Omental fat pad (tissue), 4 donors: ENCODE results near the gene SAFB. TPM values are rescaled to one million over a fixed set of nuclear protein-coding genes. Genes with fewer than 3 reads are reported as not detected.

Experiments
- ATAC-seq: fragments of 150-250 bp; one replicate; pipeline ENCODE4 v1.9.1; 2016; ENCODE audit warnings: mild to moderate bottlenecking, moderate library complexity; ENCODE audit not compliant: low FRiP score
- DNase-seq: peaks from one replicate; pipeline ENCODE4 v3.0.0-alpha.2; 2019; ENCODE audit warnings: low spot score
- total RNA-seq, 4 donors: library from RNA; depleted of rRNA; stranded (reverse); fragments of >200 nt; gene quantifications; one replicate each; pipeline ENCODE4 v1.1.0, GENCODE V29; 2016
- TF ChIP-seq, protein P1 (sequence below), 3 donors: fragments of 450-650 bp; IDR thresholded peaks; one replicate each; pipeline ENCODE4 v1.5.1; 2016 to 2017; ENCODE audit warnings: antibody characterized with exemption in 3 of 3, mild to moderate bottlenecking in 3 of 3, moderate library complexity in 2 of 3

Gene SAFB
- total RNA-seq, 4 donors from 2014 or later, result 56.7 to 139 (median 86.9) TPM

DNA sequence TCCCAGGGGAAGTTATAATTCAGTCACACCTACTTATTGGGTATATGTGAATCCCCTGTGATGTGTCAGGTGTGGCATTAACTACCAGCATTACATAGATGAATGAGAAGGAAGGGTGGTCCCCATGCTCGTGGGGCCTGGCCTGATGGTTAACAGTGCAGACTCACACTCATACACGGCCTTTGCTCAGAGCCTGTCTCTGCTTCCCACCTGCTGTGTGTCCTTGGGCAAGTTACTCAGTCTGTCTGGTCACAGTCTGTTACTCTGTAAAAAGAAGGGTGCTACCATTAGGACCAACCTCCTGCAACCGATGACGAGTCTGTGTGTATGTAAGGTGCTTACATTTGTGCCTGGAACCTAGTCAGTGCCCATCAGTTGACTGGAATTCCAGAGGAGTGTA is 23.8 kb downstream of the SAFB start:
- DNase-seq (no peak), ATAC-seq (no peak)
- TF ChIP-seq, protein P1, sequence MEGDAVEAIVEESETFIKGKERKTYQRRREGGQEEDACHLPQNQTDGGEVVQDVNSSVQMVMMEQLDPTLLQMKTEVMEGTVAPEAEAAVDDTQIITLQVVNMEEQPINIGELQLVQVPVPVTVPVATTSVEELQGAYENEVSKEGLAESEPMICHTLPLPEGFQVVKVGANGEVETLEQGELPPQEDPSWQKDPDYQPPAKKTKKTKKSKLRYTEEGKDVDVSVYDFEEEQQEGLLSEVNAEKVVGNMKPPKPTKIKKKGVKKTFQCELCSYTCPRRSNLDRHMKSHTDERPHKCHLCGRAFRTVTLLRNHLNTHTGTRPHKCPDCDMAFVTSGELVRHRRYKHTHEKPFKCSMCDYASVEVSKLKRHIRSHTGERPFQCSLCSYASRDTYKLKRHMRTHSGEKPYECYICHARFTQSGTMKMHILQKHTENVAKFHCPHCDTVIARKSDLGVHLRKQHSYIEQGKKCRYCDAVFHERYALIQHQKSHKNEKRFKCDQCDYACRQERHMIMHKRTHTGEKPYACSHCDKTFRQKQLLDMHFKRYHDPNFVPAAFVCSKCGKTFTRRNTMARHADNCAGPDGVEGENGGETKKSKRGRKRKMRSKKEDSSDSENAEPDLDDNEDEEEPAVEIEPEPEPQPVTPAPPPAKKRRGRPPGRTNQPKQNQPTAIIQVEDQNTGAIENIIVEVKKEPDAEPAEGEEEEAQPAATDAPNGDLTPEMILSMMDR (IDR thresholded peaks at IDR 0.05), result no peak

DNA sequence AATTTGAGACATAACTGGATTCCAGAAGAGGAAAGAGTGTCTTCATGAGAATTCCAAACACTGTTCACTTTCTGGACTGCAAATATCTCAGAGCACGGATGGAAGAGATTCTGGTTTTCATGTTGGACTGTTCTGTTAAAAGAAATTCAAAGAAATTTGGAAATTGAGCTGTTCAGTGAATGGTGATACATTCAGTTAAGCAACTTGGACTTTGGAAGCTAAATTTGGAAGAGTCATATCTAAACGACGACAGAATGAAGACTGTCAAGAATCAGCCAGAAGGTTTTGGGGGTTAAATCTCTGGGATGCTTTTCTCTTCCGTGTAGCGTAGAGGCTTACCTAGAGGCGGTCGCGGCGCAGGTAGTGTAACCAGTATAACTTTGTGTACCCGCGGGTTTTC is 25.6 kb downstream of the SAFB start:
- DNase-seq, result no peak
- no peak for ATAC-seq
- TF ChIP-seq, protein P1 (IDR thresholded peaks at IDR 0.05), result no peak

DNA sequence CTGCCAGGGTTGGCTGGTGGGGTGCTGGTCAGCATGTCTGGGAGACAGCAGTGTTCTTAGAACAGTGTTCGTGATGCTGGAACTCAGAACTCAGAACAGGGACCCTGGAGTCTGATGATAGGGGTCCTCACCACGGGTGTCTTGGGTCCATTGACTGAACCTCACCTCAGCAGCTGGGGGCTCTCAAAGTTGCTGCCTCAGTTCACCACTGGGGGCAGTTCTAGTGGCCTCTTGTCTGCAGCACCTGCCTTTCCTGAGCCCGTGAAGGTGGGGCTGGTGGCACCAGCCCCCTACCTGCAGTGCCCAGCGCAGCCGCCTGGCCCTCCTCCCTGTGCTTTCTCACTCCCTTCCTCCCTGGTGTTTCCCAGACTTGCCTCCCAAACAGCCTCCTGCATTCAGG is 28.5 kb downstream of the SAFB start:
- TF ChIP-seq, protein P1 (IDR thresholded peaks at IDR 0.05), result no peak
- ATAC-seq, result no peak
- DNase-seq, result no peak

DNA sequence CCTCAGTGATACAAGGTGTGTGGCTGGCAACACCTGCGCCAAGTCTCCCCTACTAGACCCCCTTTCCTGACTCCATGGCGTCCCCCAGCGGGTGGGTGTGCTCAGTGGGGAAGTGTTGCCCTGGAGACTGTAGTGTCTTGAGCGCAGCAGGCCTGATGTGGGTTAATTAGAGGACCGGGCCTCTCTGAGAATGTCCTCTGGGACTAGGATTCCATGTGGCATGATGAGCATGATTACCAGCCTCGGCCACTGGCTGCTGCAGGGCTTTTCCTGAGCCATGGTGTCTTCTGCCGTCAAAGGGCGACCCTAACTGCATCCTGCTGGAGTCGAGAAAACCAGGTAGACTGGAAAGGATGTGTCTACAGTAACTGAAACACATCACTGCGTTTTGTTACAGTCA is 29.4 kb downstream of the SAFB start:
- DNase-seq (no peak), ATAC-seq (no peak)
- TF ChIP-seq, protein P1 (IDR thresholded peaks at IDR 0.05), result no peak

DNA sequence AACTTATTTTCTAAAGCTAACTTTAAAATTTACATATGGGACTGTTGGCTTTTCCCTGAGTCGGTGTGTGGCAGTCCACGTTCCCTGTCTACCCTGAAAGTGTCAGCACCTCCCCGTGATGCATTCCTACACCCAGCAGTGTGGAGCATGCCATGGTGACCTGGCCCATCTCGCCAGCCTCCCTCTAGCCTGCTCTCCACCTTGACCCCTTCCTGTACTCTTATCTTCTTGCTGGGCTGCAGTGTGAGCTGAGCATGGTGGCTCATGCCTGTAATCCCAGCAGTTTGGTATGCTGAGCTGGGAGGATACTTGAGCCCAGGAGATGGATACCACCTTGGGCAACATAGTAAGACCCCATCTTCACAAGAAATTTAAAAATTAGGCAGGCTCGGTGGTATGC is 32.0 kb downstream of the SAFB start:
- TF ChIP-seq, protein P1 (IDR thresholded peaks at IDR 0.05), result no peak
- no peak for ATAC-seq

DNA sequence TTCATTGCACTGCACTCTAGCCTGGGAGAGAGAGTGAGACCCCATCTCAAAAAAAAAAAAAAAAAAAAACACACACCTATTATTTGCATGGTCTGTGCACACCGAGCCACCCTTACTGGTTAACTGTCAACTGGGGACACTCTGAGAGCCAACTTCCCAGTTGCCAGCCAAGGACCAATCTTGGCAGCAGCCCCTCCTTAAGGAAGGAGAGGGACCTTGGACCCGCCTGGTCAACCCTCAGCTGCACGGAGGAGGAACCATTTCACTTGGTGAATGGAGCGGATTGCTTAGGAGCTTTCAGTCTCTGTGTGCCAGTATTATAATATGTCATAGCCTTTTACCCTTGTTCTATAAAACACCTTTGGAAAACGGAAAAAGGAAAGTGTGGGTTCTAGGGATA is 32.5 kb downstream of the SAFB start:
- ATAC-seq, result no peak
- TF ChIP-seq, protein P1 (IDR thresholded peaks at IDR 0.05), result no peak
- DNase-seq, result no peak

More for the DNA sequence above, 32.0 kb downstream of the SAFB start:
- no peak for DNase-seq

DNA sequence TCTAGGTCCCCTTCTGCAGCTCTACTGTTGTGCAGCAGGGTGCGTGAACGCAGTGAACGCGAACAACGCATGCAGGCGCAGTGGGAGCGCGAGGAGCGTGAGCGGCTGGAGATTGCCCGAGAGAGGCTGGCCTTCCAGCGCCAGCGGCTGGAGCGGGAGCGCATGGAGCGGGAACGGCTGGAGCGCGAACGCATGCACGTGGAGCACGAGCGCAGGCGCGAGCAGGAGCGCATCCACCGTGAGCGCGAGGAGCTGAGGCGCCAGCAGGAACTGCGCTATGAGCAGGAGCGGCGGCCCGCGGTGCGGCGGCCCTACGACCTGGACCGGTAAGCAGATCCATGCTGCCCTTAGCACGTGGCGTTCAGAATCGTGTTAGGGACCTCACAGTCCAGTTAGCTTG is 38.6 kb downstream of the SAFB start:
- DNase-seq (no peak), ATAC-seq (no peak)

More for the DNA sequence above, 38.6 kb downstream of the SAFB start:
- TF ChIP-seq, protein P1 (IDR thresholded peaks at IDR 0.05), result no peak
